Prostate gland (tissue), 2 donors: ENCODE data around the gene GOLGA6L7.

ENCODE experiments used
- POLR2A ChIP-seq: fragments of 450-650 bp; IDR thresholded peaks from one replicate; pipeline ENCODE4 v1.6.1; 2016; ENCODE audit warnings: antibody characterized with exemption, mild to moderate bottlenecking
- TF ChIP-seq, protein P1 (sequence below), 4 experiments: fragments of 200-600 bp in 2 of 4; fragments of 450-650 bp in 2 of 4; sonication (generic) in 2 of 4; IDR thresholded peaks; 1 replicate in 3 of 4; 2 replicates in 1 of 4; pipeline ENCODE4 v1.5.1; 2016 to 2019; ENCODE audit warnings: antibody characterized with exemption in 4 of 4, mild to moderate bottlenecking in 2 of 4, moderate library complexity in 2 of 4

DNA sequence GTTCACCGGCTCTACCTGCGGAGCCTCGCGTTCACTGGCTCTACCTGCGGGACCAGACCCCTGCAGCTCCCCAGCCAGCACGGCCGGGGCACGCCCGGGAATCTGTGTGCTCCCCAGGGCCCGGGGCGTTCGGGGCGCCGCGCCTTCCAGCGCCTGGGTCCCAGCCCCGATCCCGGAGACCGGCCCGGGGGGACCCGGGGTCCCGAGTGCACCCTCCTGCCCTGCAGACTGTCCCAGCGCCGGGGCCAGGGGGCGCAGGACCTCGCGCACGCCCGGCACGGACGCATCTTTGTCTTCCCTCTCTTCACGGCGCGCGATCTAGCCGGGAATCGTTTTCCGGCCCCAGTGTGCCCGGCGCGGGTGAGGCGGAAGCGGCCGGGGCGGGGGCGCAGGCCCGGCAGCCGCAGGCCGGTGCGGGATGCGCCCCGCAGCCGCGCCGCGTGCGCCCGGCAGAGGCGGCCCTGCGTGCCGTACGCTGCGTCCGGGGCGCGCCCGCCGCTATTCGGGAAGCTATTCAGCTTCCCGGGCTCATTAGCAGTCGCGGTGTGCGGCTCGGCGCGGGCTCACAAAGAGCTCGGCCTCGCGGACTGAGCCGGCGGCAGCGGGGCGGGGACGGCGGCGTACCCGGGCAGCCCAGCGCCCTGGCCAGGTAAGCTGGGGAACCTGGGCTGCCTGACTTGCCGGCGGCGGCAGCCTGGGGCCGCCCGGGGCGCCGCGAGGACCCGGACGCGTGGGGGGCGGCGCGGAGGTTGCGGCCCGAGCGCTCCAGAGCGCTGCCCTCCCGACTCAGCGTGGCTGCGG lies 37.4 kb upstream of the GOLGA6L7 start, which contains the start of gene APBA2:
- TF ChIP-seq, protein P1, sequence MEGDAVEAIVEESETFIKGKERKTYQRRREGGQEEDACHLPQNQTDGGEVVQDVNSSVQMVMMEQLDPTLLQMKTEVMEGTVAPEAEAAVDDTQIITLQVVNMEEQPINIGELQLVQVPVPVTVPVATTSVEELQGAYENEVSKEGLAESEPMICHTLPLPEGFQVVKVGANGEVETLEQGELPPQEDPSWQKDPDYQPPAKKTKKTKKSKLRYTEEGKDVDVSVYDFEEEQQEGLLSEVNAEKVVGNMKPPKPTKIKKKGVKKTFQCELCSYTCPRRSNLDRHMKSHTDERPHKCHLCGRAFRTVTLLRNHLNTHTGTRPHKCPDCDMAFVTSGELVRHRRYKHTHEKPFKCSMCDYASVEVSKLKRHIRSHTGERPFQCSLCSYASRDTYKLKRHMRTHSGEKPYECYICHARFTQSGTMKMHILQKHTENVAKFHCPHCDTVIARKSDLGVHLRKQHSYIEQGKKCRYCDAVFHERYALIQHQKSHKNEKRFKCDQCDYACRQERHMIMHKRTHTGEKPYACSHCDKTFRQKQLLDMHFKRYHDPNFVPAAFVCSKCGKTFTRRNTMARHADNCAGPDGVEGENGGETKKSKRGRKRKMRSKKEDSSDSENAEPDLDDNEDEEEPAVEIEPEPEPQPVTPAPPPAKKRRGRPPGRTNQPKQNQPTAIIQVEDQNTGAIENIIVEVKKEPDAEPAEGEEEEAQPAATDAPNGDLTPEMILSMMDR (IDR thresholded peaks at IDR 0.05) = no peak
- no peak for TF ChIP-seq POLR2A
